EH (cell line): ENCODE results near the gene MTMR12.
A peak's percentile ranks its signal among the peaks of the same experiment; 100 is the strongest.

ENCODE experiments used
- DNase-seq: peaks from one replicate; pipeline ENCODE4 v3.0.0-alpha.2; 2015; ENCODE audit warnings: low read depth

The MTMR12 gene

GRCh38 chr5:32190095-32190494, 122.6 kb downstream of the MTMR12 start:
- peak; percentile 80 for DNase-seq

- DNase-seq = no peak
Observed at GRCh38 chr5:32187675-32188074, 125.1 kb downstream of the MTMR12 start.

GRCh38 chr5:32182463-32183063, 130.2 kb downstream of the MTMR12 start:
- no peak for DNase-seq
